ENCODE results near the gene AQP10.

- no peak for TF ChIP-seq POLR2AphosphoS5 (IDR thresholded peaks at IDR 0.05; ENCODE audit: low read length)
- TF ChIP-seq IRF3 (IDR thresholded peaks at IDR 0.05): no peak
- no peak for TF ChIP-seq CTCF (IDR thresholded peaks at IDR 0.05 in 2 of 3, conservative IDR thresholded peaks at IDR 0.05 in 1 of 3; ENCODE audit: control insufficient read depth in 2 of 3, extremely low read depth in 1 of 3, insufficient read depth in 1 of 3, low read depth in 3 of 3, low read length in 3 of 3)
- TF ChIP-seq EZH2 (IDR thresholded peaks at IDR 0.05; ENCODE audit: borderline replicate concordance, control insufficient read depth, low read depth, low read length): no peak
- no peak for TF ChIP-seq MAX (IDR thresholded peaks at IDR 0.05; ENCODE audit: low read depth, low read length)
- TF ChIP-seq CBX5 (IDR thresholded peaks at IDR 0.05; ENCODE audit: low read depth): peak; percentile 99
- no peak for TF ChIP-seq GATAD2B (conservative IDR thresholded peaks at IDR 0.05; ENCODE audit: low read depth)
- TF ChIP-seq SIN3A (IDR thresholded peaks at IDR 0.05; ENCODE audit: low read depth, low read length): no peak
- no peak for TF ChIP-seq SUPT20H (IDR thresholded peaks at IDR 0.05; ENCODE audit: borderline replicate concordance, control insufficient read depth, low read depth, low read length)
- no peak for TF ChIP-seq ZBED1 (IDR thresholded peaks at IDR 0.05; ENCODE audit: borderline replicate concordance)
- TF ChIP-seq HDAC6 (IDR thresholded peaks at IDR 0.05; ENCODE audit: unreplicated experiment): no peak
- TF ChIP-seq USF2 (IDR thresholded peaks at IDR 0.05; ENCODE audit: borderline replicate concordance, low read depth, low read length): no peak
These were observed 25.3 kb upstream of the AQP10 start for GRCh38 chr1:154295408-154296235.

All from GM12878 (cell line).